NCI-H524 (cell line): ENCODE measurements around the gene SPDEF.

ENCODE experiments used
- DNase-seq, 2 experiments: peaks; one replicate each; lab custom pipeline; 2025; lab: John Stamatoyannopoulos, UW

Gene SPDEF

DNA sequence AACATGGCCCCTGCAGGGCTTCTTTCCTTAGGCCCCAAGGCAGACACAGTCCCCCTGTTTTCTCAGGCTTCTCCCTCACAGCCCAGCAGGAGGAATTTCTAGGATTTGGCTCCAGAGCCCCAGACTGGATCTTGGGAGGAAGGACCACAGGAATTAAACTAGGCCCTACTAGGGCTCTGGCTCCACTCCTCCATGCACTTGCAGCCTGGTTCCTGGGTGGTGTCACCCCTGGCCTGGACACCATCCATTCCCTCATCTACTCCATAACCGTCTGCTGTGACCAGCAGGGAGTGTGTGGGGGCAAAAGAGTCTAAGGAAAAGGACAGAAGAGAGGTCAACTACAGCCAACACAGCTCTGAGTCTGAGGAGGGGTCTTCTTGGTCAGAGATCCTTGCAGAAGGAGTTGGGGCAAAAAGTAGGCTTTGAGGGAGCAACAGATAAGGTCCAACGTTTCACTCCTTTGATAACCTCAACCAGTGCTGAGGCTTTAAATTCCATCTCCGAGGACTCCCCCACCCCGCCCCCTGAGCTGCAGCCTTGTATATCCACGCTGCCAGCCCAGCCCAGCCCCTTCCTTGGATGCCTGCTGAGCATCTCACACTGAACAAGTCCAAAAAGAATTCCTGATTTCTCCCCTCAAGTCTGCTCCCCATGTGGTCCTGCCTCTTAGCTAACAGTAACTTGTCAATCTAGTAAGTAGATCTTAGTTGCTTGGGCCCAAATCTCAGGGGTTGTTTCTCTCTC lies 27.9 kb upstream of the SPDEF start:
- DNase-seq, result no peak

DNA sequence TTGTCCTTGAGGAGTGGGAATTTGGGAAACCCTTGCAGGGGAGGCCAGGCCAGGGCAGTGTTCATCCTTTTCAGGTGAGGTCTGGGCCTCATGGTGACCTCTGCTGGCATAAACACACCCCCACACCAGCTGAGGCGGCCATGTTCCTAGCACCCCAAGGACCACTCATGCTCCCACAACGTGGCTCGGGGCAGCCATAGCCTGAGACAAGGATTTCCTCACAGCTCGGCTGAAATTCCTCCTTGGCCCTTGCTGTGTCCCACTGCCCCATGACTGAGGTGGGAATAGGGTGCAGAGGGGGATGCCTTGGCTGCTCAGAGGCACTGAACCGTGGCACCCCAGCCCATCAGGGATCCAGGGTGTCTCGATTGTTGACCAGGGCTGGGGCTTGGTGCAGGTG lies 27.3 kb upstream of the SPDEF start:
- no peak for DNase-seq

DNA sequence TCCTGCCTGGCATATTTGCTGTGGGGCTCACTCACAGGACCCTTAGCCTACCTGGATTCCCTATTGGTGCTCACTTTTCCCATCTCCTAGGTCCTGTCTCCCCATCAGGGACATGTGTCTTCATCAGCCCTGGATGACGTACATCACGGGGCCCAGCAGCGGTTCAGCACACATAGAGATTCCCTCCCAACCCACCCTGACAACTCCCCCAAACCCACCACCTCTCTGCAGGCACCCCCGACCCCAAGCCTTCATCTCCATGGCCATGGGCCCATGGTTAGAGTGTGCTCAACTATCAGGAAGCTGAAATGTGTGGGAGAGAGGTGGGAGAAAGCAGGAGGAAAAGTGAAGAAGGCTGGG lies 25.4 kb upstream of the SPDEF start:
- DNase-seq, result no peak

DNA sequence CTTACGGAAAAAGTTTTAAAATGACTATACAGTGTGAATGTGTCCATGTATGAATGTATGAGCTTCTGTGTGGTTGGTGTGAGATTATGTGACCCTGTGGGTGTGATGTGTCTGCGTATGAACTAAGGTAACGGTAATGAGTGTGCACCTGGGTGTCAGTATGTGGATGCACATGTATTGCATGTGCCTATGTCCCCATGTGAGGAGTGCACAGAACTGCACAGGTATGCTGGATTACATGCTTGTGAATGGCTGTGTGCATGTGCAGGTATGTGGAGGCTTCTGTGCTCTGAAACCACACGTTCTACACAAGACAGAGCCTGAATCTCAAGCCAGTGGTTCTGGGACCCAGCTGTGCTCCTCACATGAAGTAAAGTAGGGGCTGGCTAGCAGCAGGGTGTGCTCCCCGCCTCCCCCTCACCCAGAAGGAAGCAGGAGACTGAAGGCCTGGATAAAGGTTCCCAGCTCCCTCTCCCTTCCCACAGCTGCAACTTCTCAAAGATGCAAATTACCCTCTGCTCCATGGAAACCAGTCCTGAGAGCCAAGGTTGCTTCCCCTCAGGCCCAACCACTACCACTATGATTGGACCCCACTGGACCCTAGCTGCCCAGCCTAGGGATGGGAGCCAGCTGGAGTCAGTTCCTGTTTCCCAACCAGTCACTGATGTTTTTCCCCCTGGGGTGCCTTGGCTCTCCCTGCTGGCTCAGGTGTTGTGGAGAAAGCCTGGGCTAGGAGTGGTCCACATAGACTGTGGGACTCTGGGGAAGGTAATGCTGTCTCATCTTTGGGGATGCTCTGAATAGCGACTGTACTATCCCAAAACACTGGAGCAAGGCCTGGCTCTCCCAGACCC lies 24.8 kb upstream of the SPDEF start:
- no peak for DNase-seq

DNA sequence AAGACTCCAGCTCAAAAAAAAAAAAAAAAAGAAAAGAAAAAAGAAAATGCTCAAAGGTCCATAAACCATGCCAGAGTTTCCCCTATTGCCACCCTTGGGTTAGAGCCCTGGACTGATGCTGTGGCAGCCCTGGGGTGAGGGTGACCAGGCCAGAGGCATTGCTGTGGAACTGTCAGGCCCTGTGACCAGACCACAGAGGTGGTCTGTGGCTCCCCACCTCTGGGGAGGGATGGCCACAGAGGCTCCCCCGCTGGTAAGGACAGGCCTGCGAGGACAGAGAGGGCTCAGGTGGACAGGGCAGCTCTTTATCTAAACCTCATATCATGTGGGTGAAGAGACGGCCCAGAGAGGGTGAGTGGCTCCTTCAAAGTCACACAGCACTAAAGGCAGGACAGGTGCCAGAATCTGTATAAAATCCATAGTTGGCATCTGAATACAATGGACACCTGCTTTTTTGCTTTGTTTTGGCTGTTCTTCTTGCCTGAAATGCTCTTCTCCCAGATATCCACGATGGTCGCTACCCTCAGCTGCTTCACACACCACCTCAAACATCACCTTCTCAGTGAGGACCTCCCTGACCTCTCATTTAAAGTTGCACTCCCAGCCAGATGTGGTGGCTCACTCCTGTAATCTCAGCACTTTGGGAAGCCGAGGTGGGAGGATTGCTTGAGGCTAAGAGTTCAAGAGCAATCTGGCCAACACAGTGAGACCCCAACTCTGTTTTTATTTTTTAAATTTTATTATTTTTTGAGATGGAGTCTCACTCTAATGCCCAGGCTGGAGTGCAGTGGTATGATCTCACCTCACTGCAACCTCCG lies 22.5 kb upstream of the SPDEF start:
- DNase-seq, result no peak

DNA sequence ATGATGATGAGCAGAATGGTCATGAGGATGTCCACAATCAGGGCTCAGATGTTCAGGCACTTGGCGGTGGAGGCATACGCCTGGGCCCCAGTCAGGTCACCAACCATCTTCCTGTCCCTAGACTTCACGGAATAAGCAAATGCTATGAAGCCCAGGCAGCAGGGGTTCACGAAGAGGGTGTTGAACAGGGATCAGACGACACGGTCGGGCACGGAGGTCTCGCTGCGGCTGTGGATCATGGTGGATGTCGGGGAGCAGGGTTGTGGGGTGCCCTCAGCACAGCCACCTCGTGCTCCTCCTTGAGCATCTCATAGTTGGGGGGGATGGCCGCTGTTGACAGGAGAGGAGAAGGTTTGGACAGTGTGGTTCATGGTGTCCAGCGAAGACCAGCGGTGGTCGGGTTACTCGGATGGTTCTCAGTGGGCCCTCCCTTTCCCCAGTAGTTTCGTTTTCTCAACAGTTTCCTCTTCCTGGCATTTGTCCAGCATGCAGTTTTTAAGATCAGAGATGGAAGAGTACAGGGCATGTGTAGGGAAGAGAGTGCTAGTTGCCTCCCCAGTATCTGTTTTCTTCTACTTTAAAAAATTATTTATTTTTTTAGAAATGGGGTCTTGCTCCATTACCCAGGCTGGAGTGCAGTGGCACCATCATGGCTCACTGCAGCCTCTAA lies 20.3 kb upstream of the SPDEF start:
- no peak for DNase-seq

DNA sequence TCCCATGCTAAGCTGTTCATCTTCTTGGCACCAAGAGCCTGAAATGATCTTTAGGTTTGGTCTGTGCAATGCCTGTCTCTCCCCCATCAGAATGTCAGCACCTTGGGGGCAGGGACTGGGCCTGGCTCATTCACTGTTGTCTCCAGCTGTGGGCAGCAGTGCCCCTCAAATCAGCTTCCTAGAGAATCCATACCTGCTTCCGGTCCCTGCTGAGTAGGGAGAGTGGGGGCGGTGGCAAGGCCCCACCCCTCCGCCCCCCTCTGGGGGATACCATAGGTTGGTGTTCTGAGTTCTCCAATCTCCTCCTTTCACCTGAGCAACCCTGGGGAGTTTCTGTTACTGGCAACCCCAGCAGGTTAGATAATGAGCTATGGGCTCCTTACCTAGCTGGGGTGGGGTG lies 19.2 kb upstream of the SPDEF start:
- no peak for DNase-seq

DNA sequence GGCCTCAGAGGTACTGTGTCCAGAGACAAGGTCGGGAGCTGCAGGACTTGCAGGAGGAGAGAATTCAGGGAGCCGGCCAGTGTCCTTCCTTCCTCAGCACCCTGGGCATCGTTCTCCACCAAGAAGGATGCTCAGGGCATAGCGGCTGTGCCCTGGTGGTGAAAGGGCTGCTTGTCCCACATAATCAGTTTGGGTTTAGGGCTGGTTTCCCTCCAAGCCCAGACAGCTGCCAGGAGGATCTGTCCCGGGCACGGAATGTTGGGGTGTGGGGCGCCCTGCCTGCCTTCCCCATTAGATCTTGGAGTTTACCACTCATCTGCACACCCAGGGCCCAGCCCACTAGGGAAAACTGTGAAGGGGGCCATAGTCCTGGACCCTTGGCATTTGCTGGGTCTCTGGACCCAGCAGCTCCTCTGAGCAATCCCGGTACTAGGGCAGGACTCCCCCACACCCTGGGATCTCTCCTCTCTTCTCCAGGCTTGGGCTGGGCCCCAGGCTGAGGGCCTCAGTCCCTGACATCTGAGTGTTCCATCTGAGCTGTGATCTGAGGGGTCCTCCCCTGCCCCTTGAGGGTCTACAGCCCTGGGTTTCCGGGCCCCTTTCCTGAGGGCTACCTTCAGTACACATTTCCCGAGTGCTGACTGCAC lies 18.6 kb upstream of the SPDEF start:
- DNase-seq, result no peak

DNA sequence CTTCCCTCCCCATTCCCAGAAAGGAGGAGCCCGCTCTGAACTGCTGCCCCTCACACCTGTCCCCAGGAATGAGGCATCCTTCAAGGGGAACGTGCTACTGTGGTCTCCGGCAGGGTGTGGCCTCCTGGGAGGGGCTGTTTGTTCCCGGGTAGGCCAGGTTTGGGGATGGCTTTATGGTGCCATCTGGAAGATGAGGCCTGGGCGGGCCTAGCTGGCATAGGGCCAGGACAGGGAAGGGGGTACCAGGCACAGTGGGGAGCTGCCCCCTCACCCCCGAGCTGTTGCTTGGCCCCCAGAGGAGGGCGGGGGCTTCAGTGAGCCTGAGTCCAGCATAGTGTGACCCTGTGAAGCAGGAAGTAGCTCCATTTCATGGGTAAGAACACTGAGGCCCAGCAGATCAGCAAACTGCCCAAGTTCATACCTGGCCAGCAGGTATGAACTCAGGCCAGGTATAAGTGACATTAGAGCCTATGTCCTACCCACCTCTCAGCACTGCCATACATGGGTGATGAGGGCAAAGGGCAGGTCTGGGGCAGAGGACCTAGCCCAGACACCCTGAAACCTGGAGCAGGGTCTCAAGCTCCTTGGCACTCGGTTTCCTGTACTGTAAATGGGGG lies 17.5 kb upstream of the SPDEF start:
- no peak for DNase-seq

DNA sequence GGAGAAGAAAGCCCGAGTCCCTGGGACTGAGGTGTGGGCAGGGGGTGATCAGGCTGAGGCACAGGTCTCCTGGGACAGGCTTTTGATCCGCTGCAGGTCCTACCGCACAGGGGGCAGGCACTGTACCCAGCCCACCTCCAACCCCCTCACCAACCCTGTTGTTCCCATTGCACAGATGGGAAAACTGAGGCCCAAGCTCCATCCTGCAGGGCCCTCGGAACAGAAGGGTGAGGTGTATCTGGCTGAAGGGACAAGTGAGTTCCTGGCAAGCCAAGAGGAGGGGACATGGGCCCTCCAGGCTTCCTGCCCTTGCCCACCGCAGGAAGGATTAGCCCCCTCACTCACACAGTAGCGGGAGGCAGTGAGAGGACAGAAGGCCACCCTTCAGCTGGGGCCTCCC lies 16.5 kb upstream of the SPDEF start:
- no peak for DNase-seq

DNA sequence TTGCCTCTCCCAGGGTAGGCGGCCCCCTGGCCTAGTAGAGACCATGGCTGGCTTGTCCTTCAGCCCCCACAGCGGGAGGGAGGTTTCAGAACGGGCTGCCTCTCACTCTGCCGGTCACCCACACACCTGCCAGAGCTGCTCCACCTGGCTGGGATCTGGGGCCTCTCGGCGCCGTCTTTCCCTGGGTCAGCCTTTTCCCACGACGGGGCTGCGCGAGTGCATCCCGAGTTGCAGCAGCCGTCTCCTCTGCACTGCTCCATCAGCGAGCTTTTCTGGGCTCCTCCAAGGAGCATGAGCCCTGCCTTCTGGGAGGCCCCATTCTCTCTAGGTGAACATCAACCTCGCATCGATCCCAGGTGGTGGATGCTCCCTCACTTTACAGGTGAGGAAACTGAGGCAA lies 15.9 kb upstream of the SPDEF start:
- DNase-seq, result no peak

DNA sequence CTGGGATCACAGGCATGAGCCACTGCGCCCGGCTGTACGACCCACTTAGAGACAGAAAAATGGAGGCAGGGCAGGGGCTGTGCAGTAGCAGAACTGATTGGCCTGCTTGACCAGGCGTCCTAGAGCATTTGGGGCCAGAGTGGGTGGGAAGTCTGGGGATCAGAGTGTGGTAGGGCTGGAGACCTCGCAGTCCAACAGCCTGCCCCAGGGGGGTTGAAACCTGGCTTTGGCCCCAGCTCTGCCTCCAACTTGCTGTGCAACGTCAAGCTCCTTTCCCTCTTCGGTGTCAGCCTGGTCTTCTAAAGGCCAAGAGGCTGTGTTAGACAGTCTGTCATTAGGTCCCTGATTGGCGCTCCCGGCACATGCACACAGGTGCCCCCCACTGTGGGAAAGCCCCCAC lies 15.3 kb upstream of the SPDEF start:
- no peak for DNase-seq

DNA sequence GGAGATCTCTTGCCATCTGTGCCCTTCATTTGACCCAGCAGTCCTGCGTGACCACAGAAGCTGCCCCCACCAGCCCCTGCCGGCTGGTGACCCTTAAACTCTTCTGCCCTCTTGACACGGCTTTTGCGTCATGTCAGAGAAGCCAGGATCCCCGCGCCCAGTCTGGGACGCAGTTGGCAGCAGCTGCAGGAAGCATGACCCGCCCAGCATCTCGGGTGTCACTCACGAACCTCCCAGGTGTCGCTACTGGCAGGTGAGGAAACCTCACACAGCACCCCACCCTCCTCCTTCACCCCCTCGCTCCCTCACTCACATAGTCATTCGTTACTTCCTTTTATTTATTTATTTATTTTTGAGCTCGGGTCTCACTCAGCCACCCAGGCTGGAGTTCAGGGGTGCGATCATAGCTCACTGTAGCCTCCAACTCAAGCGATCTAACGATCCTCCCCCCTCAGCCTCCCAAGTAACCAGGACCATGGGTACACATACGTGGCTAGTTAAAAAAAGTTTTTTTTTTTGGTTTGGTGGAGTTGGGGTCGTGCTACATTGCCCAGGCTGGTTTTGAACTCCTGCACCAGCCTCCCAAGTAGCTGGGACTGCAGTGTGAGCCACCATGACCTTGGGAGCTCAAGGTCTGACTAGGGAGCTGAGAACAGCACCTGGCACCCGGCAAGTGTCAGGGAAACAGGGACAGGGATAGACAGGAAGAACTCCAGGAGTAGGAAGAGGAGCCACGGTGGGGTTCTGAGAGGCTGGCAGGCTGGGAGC lies 14.1 kb upstream of the SPDEF start:
- DNase-seq, result no peak

DNA sequence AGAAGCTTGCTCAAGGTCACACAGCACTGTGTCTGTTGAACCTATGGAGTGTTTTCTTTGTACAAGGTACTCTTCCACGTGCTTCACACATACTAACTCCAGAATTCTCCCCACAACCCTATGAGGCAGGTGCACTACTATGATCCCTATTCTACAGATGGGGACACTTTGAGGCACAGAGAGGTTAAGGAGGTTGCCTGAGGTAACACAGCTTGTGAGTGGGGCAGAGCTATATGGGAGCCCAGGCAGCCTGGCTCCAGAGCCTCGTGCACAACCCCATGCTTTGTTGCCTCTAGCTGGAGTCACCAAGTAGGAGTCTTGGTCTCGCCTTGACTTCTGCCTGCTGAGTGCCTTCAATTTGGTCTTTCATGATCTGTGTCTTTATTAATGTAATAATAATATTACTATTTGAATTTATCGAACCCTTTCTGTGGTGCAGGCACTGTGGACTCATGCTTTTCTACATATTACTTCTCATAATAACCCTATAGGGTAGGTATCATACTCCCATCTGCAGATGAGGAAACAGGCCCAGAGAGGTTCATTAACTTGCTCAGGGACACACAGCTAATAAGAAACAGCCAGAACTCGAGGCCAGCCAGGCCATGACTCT lies 13.3 kb upstream of the SPDEF start:
- no peak for DNase-seq

DNA sequence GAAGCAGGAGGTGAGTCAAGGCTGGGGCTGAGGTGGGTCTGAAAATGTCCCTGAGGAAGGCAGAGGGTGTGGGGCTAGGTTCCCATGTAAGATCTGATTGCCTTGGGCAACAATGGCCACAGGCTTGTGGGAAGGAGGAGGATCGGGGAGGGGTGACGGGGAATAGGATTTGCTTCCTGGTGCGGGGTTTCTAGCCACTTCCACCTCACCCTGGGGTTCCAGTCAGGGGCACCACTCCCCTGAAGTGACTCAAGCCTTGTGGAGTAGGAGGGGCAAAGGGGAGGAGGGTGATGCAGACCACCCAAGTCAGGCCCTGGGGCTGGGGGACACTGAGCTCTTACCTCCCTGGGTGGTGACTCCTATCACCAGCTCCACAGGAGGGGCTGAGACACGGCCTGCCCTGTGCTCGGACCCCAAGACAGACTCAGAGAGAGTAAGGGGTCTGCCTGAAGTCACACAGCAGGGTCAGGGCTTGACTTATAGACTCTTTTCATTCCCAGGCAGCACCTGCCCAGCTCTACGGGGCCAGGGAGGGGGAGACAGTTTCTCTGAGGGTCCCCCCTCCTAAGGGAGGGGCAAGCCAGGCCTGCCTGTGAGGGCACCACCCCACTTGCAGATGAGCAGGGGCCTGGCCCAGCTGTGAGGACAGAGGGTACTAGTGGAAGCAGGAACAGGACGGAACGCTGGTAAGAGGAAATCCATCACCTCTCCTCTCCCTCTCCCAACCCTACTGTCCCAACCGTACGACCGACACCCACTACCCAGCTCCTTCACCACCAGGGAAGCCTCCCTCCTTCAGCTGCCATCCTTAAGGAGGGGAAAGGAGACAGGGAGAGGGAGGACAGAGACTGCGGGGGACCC lies 12.4 kb upstream of the SPDEF start:
- no peak for DNase-seq

DNA sequence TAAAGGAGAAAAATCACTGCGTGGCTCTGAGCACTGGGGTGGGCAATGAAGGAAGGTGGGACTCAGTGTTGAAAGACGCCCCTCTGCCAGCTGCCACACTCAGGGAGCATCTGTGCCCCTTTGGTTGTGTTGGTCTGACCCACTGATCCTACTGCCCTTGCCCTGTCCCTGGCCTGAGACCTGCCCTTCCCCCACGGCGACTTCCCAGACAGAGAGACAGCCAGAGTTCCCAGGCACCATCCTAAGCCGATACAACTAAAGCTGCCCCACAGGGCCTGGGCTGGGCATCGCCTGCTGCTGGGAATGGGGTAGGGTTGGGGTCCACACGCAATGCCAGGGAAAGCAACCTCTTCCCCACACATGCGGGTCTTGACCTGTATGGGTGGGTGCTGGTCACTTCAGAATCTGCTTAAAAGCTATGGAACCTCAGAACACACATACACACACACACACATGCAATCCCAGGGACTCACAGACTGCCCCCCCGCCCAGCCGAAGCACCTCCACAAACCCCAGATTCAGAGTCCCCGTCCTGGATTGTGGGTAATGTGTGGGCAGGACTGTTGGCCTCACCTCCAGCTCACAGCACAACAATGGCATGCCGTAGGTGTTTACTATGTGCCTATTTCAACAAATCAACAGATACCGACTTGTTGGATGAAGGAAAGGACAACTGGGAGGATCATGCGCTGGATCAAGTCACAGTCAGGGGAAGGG lies 10.9 kb upstream of the SPDEF start:
- DNase-seq, result no peak

DNA sequence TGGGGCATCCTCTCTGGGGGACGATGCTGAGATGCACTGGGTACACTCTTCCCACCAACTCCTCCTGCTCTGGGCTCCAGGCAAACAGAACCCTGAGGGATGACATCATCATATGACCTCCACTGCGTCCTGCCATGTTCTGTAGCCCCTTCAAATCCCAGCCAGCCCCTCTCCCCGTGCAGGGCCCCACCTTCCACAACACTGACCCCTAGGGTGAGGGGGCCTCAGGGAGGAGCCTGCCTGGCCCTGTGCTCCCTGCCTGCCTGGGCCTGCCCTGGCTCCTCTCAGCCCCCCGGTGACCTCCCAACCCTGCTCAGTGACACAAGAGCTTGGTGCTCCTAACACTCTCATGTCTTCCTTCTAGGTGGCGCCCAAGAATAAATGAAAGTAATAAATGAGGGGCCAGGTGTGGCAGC lies 9.6 kb upstream of the SPDEF start:
- DNase-seq, result peak in 1 of 2 experiments; percentile 31

DNA sequence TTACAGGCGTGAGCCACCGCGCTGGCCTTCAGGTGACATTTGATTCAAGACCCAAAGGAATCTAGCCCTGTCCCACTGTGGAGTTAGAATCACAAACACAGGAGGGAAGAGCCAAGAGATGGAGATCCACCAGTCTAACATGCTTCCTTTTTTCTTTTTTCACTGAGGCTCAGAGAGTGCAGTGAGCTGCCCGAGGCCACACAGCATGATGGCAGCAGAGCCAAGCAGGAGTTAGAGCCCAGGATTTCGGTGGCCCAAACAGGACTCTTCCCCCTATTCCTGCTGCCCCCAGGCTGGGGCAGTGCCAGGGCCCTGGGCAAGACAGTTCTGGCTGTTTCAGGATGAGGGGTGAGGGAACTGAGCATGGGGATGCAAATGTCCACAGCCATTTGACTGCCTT lies 8.1 kb upstream of the SPDEF start:
- no peak for DNase-seq
